GM21381 (cell line): ENCODE results near the gene UNCX.
"Not testable (repeated sequence)": the region's sequence is repeated elsewhere in the genome, so short reads cannot be mapped to it uniquely, and the experiment has no call there.

Source experiments
- ATAC-seq: cut with Tn5 transposase; IDR thresholded peaks from one replicate; pipeline ENCODE4 v1.9.1; 2021; ENCODE audit warnings: mild to moderate bottlenecking, moderate library complexity; ENCODE audit not compliant: unreplicated experiment

The UNCX gene

GRCh38 chr7:1255080-1255816 is 22.6 kb downstream of the UNCX start:
- no peak for ATAC-seq

DNA sequence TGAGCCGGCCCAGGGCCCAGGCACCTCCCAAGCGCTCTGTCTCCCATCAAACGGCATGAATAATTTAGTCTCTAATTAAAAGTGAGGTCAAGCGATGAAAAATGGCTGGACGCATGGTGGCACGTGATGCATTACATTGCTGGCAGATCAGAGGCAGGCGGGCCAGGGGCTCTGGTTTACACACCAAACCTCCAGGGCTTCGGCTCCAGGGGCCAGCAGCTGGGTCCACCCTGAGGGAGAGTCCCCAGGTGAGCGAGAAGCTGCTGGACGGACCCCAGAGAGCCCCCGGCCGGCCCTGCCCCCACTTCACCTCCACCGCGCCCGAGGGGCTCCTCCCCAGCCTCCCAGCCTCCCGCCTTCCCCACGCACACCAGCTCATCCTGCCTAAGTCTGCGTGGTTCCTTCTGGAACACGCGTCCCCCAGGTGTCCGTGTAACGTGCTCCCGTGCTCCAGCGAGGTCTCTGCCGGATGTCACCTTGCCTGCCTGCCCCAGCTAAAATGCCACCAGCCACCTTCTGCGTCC is 23.2 kb downstream of the UNCX start:
- no peak for ATAC-seq

DNA sequence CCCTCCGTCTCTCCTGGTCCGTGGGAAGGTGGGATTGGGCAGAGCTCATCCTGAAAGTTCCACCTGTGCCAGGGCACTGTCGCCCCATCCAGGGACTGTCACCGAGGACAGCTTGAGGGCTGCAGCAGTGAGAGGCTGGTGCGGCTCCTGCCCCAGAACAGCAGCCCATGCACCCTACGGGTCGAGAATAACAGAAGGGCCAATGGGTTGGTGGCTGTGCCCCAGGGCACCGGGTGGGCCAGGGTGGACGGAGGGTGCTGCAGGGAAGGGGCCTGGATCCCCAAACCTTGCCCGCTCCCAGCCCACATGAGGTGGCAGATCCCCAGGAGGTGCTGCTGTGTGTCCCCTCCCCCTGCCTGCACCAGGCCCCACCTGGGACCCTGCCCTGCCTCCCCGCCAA is 23.9 kb downstream of the UNCX start:
- no peak for ATAC-seq

DNA sequence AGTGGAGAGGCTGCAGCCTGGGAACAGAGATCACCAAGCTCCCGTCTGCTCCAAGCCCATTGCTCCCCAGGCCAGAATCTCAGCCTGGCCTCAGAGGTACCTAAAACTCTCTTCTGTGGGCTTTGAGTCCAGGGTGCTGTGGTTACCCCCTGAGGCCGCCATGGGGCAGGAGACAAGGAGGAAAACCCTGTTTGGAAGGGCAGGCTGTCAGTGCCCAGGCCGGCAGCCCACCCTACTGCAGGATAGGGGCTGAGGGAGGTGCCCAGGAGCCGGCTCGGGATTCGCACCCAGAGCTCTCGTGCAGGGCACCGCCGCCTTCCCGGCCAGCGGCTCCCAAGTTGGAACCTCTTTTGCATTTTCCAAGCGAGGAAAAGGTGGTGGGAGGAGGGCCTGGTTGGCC is 24.5 kb downstream of the UNCX start:
- ATAC-seq: no peak

- no peak for ATAC-seq
Measured at GRCh38 chr7:1257863-1258262, 25.2 kb downstream of the UNCX start.

- ATAC-seq: no peak
Measured at GRCh38 chr7:1259621-1260243, 27.1 kb downstream of the UNCX start.

DNA sequence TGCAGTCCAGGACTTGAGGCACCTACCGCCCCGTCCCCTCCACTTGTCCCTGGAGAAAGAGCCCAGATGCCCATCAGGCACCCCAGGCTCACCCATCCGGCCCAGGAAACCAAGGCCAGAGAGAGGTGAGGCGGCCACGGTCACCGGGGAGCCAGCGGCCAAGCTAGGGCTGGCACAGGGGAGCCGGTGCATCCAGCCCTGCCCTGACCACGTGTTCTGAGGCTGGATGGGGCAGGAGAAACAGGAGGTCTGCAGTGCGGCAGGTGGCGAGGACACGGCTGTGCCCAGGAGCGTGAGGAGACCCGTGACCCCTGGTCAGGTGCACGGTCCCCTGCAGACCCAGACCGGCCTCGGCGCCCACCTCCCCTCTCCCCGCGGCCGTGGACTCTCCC is 27.6 kb downstream of the UNCX start:
- ATAC-seq: no peak

DNA sequence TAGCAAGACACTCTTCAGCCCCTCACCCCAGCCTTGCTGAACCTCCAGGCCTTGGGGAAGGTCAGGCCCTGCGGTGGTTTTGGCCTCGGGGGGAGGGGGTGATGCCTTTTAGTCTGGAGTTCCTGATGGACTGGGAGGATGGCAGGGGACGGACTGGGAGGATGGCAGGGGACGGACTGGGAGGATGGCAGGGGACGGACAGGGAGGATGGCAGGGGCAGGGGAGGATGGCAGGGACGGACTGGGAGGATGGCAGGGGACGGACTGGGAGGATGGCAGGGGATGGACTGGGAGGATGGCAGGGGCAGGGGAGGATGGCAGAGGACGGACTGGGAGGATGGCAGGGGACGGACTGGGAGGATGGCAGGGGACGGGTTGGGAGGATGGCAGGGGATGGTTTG is 28.4 kb downstream of the UNCX start:
- ATAC-seq: not testable (repeated sequence)

- no peak for ATAC-seq
Measured at GRCh38 chr7:1262441-1262840, 29.8 kb downstream of the UNCX start.

GRCh38 chr7:1263391-1263951 is 30.8 kb downstream of the UNCX start:
- ATAC-seq: no peak

DNA sequence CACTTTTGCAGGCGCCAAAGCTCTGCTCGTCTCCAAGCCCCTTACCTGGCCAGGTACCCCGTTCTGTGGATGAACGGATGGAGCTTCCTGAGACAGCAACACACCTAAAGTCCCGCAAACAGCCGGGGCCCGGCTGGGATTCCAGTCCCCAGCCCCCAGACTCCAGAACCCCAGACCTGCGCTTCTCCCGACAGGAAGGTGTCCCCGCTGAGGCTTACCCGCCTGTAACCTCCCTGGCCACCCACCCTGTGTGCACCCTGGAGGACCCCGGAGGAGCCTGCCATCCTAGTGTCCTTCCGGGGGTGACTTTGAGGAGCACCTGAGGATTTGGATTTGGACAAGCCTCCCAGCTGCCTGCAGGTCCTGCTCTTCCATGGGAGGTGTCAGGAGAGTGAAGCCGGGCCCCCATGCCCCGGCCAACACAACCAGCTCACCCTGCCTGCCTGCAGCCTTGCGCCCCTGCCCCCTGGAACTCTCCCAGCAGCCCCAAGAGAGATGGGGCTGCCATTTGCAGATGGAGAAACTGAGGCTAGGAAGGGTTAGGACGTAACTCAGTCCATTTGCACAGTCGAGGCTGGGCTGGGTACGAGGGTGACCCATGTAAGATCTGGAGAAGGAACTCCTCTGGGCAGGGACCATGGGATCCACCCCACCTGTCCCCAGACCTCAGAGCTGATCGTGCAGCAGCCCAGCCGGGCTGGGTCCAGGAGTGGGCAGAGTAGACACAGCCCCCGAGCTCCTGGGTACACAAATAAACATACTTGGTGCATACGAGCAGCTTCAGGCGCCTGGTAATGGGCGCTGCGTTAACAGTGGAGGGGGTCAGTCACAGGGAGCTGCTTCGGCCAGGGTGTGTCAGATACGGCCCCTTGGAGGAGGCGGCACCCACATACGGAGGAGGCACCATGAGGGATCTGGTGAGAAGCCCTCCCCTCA is 31.9 kb downstream of the UNCX start:
- no peak for ATAC-seq

GRCh38 chr7:1267016-1267900 is 34.6 kb downstream of the UNCX start:
- ATAC-seq: no peak

DNA sequence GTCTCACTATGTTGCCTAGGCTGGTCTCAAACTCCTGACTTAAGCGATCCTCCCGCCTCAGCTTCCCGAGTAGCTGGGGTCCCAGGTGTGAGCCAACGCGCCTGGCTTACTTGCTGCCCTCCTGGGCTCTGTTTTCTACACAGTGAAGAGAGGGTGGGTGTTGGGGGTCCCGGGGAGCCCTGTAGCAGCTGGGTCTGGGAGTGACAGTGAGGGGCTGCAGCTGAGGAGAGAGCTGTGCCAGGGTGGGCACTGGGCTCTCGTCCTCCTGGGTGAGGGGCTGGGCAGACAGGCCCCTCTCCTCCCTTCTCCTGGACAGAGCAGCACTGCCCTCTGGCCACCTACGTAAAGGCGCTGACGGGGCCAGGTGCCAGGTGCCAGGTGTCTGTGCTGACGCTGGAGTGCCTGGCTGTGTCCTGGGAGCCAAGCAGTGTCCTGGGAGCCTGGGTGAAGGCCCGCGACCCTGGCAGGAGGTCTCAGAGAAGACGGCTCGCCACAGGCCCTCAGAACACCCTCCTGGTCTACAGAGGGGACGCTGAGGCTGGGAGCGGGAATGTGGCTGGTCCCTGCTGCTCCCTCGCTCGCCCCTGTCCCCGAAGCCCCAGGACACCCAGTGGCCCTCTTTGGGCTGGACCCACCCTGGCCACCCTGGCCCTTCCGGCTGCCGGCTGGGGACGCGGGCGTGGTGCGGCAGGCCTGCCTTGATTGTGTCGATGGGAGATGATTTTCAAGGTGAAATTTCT is 35.6 kb downstream of the UNCX start:
- no peak for ATAC-seq

GRCh38 chr7:1268866-1269265 is 36.2 kb downstream of the UNCX start:
- no peak for ATAC-seq

DNA sequence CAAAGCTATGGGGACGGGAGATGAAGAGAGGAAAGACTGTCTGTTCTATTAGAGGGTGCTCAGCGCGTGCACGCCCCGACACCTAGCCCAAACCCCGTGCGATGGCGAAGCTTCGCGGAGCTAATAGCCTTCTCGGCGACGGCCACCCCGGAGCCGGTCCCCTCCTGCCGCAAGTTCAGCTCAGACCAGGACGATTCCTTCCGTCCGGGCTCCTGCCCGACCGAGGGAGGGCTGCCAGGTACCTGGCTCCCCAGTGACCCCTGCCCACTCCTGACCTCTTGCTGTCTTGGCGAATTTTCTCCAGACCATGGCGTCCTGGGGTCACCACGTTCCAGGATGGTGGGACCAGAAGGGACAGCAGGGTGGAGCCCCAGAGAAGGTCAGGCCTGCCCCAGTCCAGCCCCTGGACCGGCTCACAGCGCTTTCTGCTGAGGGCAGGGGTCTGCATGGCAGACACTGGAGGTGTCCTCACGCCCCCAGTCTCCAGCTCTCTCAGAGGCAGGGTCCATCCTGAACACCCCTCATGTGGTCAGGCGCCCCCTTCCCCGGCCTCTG is 36.7 kb downstream of the UNCX start:
- no peak for ATAC-seq

GRCh38 chr7:1270181-1270580 is 37.5 kb downstream of the UNCX start:
- ATAC-seq: no peak

GRCh38 chr7:1271046-1271445 is 38.4 kb downstream of the UNCX start:
- ATAC-seq: no peak

DNA sequence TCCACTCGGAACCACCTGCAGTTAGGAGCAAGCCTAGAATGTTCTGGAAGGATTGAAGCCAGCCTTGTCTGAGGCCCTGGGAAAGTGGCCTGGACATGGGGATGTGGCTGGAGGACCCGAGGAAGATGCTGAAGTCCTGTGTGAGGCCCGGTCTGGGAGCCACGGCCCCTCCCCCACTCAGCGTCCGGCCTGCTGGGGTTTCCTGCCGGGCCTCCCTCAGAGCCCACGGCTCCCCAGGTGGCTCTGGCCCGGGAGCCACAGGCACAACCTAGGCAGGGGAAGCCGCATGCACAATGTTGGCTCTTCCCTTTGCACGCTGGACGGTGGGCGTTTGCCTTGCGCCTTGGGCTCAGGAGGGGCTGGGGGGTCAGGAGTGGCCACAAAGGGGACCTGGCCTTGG is 39.0 kb downstream of the UNCX start:
- no peak for ATAC-seq

GRCh38 chr7:1272136-1272535 is 39.5 kb downstream of the UNCX start:
- not testable (repeated sequence) for ATAC-seq
